ENCODE measurements around the gene ETV1. TPM values are rescaled to one million over a fixed set of nuclear protein-coding genes. Genes with fewer than 3 reads are reported as not detected.
A peak's percentile ranks its signal among the peaks of the same experiment; 100 is the strongest.

ETV1 gene
- total RNA-seq, 2 experiments from 2014 or later, result 0.44 to 0.45 TPM

- H3K9me3 Mint-ChIP-seq, result no peaks in the 10 kb centered on the region
- H3K4me1 Mint-ChIP-seq, result no peaks in the 10 kb centered on the region
- H3K36me3 Mint-ChIP-seq, result no peaks in the 10 kb centered on the region
- H3K4me3 Mint-ChIP-seq, result no peak overlapping the region
- POLR2A ChIA-PET, result no interaction called here
- no peak for DNase-seq
- no peak for ATAC-seq (ENCODE audit: low read depth)
- no peak overlapping the region for H3K27ac Mint-ChIP-seq
- peaks cover 3% of the 10 kb centered on the region for H3K27me3 Mint-ChIP-seq
Measured at GRCh38 chr7:13991791-13992595, 2.5 kb upstream of the ETV1 start.

DNA sequence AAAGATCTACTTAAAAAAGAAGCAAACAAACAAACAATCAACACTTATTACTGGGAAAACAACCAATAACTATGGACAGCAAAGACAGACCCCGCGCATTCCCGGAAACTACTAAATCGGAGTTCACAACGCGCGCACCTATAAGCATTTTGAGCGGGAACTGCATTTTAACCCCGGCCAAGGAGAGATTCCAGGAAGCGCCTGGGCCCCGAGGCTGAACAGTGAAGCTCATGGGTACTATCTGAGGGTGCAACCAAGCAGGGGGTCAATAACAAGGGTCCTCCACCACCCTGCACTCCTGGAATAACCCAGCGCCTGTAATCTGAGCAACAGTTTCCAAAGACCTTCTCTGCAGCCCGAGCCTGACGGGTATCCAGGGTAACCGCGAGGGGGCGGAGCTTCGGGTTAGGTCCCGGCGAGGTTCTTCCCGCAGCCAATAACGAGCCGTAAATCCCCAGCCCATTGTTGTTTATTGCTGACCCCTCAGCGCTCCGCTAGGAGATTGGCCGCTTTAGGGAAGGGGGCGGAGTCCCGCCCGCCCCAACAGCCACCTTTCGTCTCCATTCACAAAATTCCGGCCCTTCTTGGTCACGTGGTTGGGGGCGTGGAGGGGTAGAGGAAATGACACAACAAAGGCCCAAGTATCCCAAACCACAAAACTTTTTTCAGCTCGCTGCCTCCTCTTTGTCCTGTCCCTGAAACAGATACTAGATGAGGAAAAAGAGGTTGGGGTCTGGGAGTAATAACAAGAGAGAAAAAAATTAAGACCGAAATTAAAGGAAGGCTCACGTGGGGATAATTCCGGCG lies 1.7 kb upstream of the ETV1 start:
- Mint-ChIP-seq H3K4me1 (no peaks in the 10 kb centered on the region), H3K27ac (no peak overlapping the region), H3K27me3 (peaks cover 10% of the 10 kb centered on the region), H3K36me3 (no peaks in the 10 kb centered on the region), H3K4me3 (no peak overlapping the region), H3K9me3 (no peaks in the 10 kb centered on the region)
- peak; percentile 74 for ATAC-seq (ENCODE audit: low read depth)
- DNase-seq, result peak; percentile 62
- POLR2A ChIA-PET, result no interaction called here

DNA sequence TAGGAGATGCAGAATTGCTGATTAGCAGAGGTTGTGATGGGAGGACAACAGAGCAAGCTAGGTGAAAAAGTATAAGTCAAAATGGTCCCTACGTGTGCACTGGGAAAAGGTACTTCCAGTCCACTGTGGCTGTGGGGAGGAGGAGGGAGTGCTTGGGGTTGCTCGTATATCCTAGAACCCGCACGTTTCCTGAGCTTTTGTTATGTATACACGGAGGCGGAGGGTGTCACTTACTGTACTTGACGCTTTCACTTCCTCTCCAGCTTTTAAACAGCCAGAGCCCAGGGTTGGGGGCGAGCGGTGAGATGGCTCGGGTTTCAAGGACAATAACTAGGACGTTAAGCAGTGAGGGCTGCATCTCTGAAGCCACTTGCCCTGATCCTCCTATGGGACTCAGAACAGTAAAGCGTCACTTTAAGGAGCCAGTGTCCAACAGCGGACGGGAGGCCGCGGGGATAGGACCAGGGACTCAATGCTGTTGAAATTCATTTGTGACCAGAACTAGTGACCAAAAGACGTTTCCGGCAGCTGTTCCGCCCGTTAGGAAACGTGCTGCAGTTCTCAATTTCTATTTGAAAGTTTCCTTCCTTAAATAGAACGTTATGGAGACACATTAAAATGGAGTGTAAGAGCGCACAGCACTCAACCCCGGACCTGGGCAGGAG lies 985 bp upstream of the ETV1 start:
- ATAC-seq (ENCODE audit: low read depth) (peak; percentile 40), DNase-seq (peak; percentile 39)
- POLR2A ChIA-PET, result no interaction called here

GRCh38 chr7:13989949-13990305 lies 461 bp upstream of the ETV1 start:
- no peaks in the 10 kb centered on the region for H3K4me1 Mint-ChIP-seq
- ATAC-seq (ENCODE audit: low read depth), result no peak
- H3K4me3 Mint-ChIP-seq, result no peak overlapping the region
- peaks cover 1% of the 10 kb centered on the region for H3K9me3 Mint-ChIP-seq
- no peak for DNase-seq
- H3K27me3 Mint-ChIP-seq, result peaks cover 12% of the 10 kb centered on the region
- H3K27ac Mint-ChIP-seq, result no peak overlapping the region
- no peaks in the 10 kb centered on the region for H3K36me3 Mint-ChIP-seq
- POLR2A ChIA-PET, result no interaction called here

More for the DNA sequence above, 985 bp upstream of the ETV1 start:
- H3K27me3 Mint-ChIP-seq, result peaks cover 11% of the 10 kb centered on the region
- H3K4me1 Mint-ChIP-seq, result no peaks in the 10 kb centered on the region
- no peak overlapping the region for H3K4me3 Mint-ChIP-seq
- H3K9me3 Mint-ChIP-seq, result peaks cover 1% of the 10 kb centered on the region
- no peaks in the 10 kb centered on the region for H3K36me3 Mint-ChIP-seq
- no peak overlapping the region for H3K27ac Mint-ChIP-seq

DNA sequence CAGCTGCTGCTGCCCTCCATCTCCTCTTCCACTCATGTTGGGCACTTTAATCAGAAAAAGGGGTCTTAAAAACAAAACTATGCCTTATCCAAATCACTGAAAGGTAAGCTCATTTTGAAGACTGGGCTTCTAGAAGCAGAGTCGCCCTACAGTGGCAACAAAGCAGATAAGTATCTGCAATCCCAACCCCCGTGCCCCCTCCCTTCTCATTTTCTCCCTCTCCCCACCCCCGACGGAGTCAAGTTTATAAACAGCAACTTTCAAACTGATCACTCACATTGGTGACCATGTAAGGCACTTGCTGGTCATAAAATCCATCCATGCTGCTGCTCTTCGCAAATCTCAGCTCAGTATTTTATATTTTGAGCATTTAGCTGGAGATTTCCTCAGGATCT lies 738 bp downstream of the ETV1 start:
- no peak overlapping the region for H3K27ac Mint-ChIP-seq
- H3K4me1 Mint-ChIP-seq, result no peaks in the 10 kb centered on the region
- no peak overlapping the region for H3K4me3 Mint-ChIP-seq
- DNase-seq, result no peak
- ATAC-seq (ENCODE audit: low read depth), result no peak
- POLR2A ChIA-PET, result no interaction called here
- no peaks in the 10 kb centered on the region for H3K36me3 Mint-ChIP-seq
- peaks cover 14% of the 10 kb centered on the region for H3K27me3 Mint-ChIP-seq
- H3K9me3 Mint-ChIP-seq, result peaks cover 1% of the 10 kb centered on the region

GRCh38 chr7:13988065-13988464 lies 1.4 kb downstream of the ETV1 start:
- H3K27ac Mint-ChIP-seq, result no peak overlapping the region
- ATAC-seq (ENCODE audit: low read depth) (no peak), DNase-seq (no peak)
- no peaks in the 10 kb centered on the region for H3K4me1 Mint-ChIP-seq
- no peak overlapping the region for H3K4me3 Mint-ChIP-seq
- POLR2A ChIA-PET, result no interaction called here
- H3K27me3 Mint-ChIP-seq, result peaks cover 15% of the 10 kb centered on the region
- H3K36me3 Mint-ChIP-seq, result no peaks in the 10 kb centered on the region
- peaks cover 1% of the 10 kb centered on the region for H3K9me3 Mint-ChIP-seq

DNA sequence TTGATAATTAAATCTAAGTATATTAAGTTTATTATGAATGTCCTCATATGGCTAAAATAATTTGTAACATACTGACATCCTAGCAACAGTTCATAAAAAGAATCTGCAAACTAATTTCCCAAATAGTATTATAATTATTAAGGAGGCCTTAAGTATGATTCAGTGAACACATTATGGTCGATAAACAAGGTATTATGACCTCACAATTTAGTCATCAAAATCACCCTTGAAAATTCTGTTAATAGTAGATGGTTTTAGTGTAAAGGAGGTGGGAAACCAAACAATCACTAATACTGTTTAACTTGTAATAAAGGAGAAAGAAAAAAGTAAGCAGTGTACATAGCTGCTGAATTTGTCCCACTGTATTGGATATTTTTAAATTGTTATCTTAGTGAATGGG lies 2.1 kb downstream of the ETV1 start:
- H3K27me3 Mint-ChIP-seq, result peaks cover 17% of the 10 kb centered on the region
- H3K27ac Mint-ChIP-seq, result no peak overlapping the region
- ATAC-seq (ENCODE audit: low read depth), result no peak
- POLR2A ChIA-PET, result no interaction called here
- peaks cover 1% of the 10 kb centered on the region for H3K9me3 Mint-ChIP-seq
- H3K4me3 Mint-ChIP-seq, result no peak overlapping the region
- no peaks in the 10 kb centered on the region for H3K36me3 Mint-ChIP-seq
- no peak for DNase-seq
- no peaks in the 10 kb centered on the region for H3K4me1 Mint-ChIP-seq

- H3K27me3 Mint-ChIP-seq, result peaks cover 17% of the 10 kb centered on the region
- H3K4me3 Mint-ChIP-seq, result no peak overlapping the region
- H3K27ac Mint-ChIP-seq, result no peak overlapping the region
- no peaks in the 10 kb centered on the region for H3K36me3 Mint-ChIP-seq
- H3K9me3 Mint-ChIP-seq, result peaks cover 1% of the 10 kb centered on the region
- ATAC-seq (ENCODE audit: low read depth) (no peak), DNase-seq (no peak)
- no peaks in the 10 kb centered on the region for H3K4me1 Mint-ChIP-seq
- POLR2A ChIA-PET, result no interaction called here
Measured at GRCh38 chr7:13986208-13986607, 3.3 kb downstream of the ETV1 start.

DNA sequence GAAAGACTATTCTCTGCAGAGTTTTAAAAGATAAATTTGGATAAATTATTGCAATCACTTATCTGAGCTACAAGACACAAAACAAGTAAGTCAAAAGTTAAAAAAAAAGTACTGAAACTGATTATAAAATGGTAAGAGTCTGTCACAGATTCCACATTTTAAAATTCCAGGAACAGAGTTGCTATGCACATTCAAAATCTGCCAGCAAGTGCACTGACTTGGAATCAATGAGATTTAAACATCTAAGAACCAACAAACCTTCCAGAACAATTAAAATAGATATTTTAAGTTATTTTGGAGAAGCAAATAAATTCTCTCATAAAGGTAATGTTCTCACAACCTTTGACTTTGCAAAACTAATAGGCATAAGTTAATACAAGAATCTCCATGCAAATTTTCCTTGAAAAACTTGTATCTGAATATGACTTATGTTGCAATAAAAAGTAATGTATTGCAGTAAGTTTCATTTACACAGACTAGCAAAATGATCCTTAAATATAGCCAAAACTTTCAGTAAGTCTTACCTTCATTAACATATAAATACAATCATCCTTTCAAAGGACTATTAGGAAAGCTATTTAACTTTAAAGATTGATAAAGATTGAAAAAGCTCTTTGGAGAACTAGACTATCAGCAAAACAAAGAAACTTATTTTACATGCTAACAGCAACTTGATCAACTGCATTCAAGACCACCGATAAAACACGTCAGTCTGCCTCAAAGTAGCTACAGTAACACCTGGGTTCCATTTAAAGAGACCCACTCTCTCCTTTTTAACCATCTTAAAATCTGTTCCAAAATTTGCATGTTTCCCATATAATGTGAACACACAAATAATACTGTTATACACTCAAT lies 4.4 kb downstream of the ETV1 start:
- Mint-ChIP-seq H3K4me1 (no peaks in the 10 kb centered on the region), H3K4me3 (no peak overlapping the region), H3K36me3 (no peaks in the 10 kb centered on the region), H3K27me3 (peaks cover 17% of the 10 kb centered on the region), H3K27ac (no peak overlapping the region), H3K9me3 (peaks cover 1% of the 10 kb centered on the region)
- POLR2A ChIA-PET, result no interaction called here
- no peak for DNase-seq
- no peak for ATAC-seq (ENCODE audit: low read depth)

GRCh38 chr7:13984061-13984460 lies 5.4 kb downstream of the ETV1 start:
- H3K9me3 Mint-ChIP-seq, result peaks cover 1% of the 10 kb centered on the region
- peaks cover 17% of the 10 kb centered on the region for H3K27me3 Mint-ChIP-seq
- no peak for DNase-seq
- no peaks in the 10 kb centered on the region for H3K36me3 Mint-ChIP-seq
- no peak for ATAC-seq (ENCODE audit: low read depth)
- POLR2A ChIA-PET, result no interaction called here
- H3K4me3 Mint-ChIP-seq, result no peak overlapping the region
- H3K27ac Mint-ChIP-seq, result no peak overlapping the region
- no peaks in the 10 kb centered on the region for H3K4me1 Mint-ChIP-seq

DNA sequence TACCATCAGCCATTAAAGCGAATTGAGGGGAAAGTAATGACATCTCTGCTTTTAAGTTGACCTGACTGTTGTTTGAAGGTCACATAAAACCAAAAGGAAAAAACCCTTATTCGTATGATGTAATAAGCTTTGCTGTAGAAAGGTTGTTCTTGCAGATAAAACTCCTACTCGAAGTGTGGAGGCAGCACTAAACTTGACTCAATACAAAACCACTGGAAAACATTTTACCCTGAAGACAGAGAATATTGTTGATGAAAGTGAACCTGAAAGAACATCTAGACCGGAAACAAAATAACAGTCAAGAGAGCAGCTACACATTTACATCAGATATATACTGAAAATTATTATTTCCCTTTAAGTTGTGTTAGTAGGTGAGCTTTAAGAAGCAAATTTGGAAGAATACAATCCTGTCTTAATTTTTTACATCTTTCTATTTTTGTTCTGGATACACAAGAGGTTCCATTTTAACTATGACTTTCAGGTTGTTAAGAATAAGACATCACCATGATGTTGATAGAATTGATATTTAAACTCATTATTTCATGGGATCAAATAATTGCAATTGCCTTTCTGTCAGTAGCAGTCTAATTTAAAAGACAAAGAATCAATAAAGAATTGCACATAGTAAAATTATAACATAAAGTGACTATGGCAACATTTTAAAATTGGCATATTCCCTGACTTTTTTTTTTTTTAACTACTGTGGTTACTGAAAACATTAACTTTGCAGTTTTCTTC lies 6.4 kb downstream of the ETV1 start:
- Mint-ChIP-seq H3K27ac (no peak overlapping the region), H3K27me3 (peaks cover 17% of the 10 kb centered on the region)

DNA sequence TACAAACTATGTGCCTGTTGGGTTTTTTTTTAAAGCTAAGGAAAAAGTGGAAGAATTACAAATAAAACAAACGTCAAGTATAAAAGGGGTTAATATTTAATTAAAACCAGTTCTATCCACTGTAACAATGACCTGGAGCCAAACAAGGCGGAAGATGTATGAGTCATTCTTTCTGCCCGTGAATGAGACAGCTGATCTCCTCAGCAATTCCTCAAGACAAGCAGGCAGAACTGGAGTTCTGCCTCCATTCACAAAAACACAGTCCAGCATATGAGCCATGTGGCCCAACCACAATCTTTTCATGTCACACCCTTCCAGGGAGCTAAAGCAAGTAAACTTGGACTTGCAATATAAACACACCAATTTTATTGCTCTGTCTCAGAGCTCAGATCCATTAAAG lies 8.4 kb downstream of the ETV1 start:
- ATAC-seq (ENCODE audit: low read depth), result no peak
- no peaks in the 10 kb centered on the region for H3K36me3 Mint-ChIP-seq
- DNase-seq, result no peak
- peaks cover 3% of the 10 kb centered on the region for H3K9me3 Mint-ChIP-seq
- no peak overlapping the region for H3K4me3 Mint-ChIP-seq
- H3K27me3 Mint-ChIP-seq, result peaks cover 7% of the 10 kb centered on the region
- H3K4me1 Mint-ChIP-seq, result no peaks in the 10 kb centered on the region
- no peak overlapping the region for H3K27ac Mint-ChIP-seq
- POLR2A ChIA-PET, result no interaction called here

More for the DNA sequence above, 6.4 kb downstream of the ETV1 start:
- no peak overlapping the region for H3K4me3 Mint-ChIP-seq
- H3K9me3 Mint-ChIP-seq, result peaks cover 1% of the 10 kb centered on the region
- ATAC-seq (ENCODE audit: low read depth) (no peak), DNase-seq (no peak)
- POLR2A ChIA-PET, result no interaction called here
- no peaks in the 10 kb centered on the region for H3K36me3 Mint-ChIP-seq
- H3K4me1 Mint-ChIP-seq, result no peaks in the 10 kb centered on the region

Data from activated naive CD8-positive, alpha-beta T cell treated with anti-CD3 and anti-CD28 coated beads, Interleukin-2, amount 10 ng/mL, durations not matched to agents 7 days and 5 days (primary cell).